Measurements from ENCODE around the gene USP11.

Gene USP11

GRCh38 chrX:47232803-47233332 is at the start of gene USP11 (continued):
- TF ChIP-seq, protein P1, sequence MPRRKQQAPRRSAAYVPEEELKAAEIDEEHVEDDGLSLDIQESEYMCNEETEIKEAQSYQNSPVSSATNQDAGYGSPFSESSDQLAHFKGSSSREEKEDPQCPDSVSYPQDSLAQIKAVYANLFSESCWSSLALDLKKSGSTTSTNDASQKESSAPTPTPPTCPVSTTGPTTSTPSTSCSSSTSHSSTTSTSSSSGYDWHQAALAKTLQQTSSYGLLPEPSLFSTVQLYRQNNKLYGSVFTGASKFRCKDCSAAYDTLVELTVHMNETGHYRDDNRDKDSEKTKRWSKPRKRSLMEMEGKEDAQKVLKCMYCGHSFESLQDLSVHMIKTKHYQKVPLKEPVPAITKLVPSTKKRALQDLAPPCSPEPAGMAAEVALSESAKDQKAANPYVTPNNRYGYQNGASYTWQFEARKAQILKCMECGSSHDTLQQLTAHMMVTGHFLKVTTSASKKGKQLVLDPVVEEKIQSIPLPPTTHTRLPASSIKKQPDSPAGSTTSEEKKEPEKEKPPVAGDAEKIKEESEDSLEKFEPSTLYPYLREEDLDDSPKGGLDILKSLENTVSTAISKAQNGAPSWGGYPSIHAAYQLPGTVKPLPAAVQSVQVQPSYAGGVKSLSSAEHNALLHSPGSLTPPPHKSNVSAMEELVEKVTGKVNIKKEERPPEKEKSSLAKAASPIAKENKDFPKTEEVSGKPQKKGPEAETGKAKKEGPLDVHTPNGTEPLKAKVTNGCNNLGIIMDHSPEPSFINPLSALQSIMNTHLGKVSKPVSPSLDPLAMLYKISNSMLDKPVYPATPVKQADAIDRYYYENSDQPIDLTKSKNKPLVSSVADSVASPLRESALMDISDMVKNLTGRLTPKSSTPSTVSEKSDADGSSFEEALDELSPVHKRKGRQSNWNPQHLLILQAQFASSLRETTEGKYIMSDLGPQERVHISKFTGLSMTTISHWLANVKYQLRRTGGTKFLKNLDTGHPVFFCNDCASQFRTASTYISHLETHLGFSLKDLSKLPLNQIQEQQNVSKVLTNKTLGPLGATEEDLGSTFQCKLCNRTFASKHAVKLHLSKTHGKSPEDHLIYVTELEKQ (tag by site-specific recombination; IDR thresholded peaks at IDR 0.05; ENCODE audit: borderline replicate concordance), result no peak
- TF ChIP-seq, protein P2, sequence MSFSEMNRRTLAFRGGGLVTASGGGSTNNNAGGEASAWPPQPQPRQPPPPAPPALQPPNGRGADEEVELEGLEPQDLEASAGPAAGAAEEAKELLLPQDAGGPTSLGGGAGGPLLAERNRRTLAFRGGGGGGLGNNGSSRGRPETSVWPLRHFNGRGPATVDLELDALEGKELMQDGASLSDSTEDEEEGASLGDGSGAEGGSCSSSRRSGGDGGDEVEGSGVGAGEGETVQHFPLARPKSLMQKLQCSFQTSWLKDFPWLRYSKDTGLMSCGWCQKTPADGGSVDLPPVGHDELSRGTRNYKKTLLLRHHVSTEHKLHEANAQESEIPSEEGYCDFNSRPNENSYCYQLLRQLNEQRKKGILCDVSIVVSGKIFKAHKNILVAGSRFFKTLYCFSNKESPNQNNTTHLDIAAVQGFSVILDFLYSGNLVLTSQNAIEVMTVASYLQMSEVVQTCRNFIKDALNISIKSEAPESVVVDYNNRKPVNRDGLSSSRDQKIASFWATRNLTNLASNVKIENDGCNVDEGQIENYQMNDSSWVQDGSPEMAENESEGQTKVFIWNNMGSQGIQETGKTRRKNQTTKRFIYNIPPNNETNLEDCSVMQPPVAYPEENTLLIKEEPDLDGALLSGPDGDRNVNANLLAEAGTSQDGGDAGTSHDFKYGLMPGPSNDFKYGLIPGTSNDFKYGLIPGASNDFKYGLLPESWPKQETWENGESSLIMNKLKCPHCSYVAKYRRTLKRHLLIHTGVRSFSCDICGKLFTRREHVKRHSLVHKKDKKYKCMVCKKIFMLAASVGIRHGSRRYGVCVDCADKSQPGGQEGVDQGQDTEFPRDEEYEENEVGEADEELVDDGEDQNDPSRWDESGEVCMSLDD (tag by site-specific recombination; IDR thresholded peaks at IDR 0.05), result peak; percentile 98
- TF ChIP-seq ZXDB (tag by site-specific recombination; IDR thresholded peaks at IDR 0.05) (peak; percentile 73), ZNF23 (tag by site-specific recombination; IDR thresholded peaks at IDR 0.05; ENCODE audit: borderline replicate concordance) (no peak), PRDM4 (tag by site-specific recombination; IDR thresholded peaks at IDR 0.05) (0 out of 2 replicates have a peak, but pooled peaks have one; percentile 27), ZNF394 (tag by site-specific recombination; IDR thresholded peaks at IDR 0.05; ENCODE audit: borderline replicate concordance) (no peak; the same call in 1 of the 2 replicates), ZNF324 (tag by site-specific recombination; IDR thresholded peaks at IDR 0.05) (peak; percentile 74), ZBTB8A (tag by site-specific recombination; IDR thresholded peaks at IDR 0.05) (peak; percentile 53), ZFP69B (tag by site-specific recombination; IDR thresholded peaks at IDR 0.05) (peak; percentile 9; the same call in 1 of the 2 replicates), ZNF391 (tag by site-specific recombination; IDR thresholded peaks at IDR 0.05; ENCODE audit: borderline replicate concordance, low read depth) (no peak), ZNF341 (tag by site-specific recombination; IDR thresholded peaks at IDR 0.05; ENCODE audit: low read depth) (peak; percentile 94), ZNF549 (tag by site-specific recombination; IDR thresholded peaks at IDR 0.05) (no peak), ZBTB17 (tag by site-specific recombination; IDR thresholded peaks at IDR 0.05) (peak; percentile 63; the same call in 1 of the 2 replicates), GLIS2 (tag by site-specific recombination; IDR thresholded peaks at IDR 0.05) (0 out of 2 replicates have a peak, but pooled peaks have one; percentile 61), ZNF24 (tag by site-specific recombination; IDR thresholded peaks at IDR 0.05) (no peak; the same call in 1 of the 2 replicates)
- TF ChIP-seq, protein P3, sequence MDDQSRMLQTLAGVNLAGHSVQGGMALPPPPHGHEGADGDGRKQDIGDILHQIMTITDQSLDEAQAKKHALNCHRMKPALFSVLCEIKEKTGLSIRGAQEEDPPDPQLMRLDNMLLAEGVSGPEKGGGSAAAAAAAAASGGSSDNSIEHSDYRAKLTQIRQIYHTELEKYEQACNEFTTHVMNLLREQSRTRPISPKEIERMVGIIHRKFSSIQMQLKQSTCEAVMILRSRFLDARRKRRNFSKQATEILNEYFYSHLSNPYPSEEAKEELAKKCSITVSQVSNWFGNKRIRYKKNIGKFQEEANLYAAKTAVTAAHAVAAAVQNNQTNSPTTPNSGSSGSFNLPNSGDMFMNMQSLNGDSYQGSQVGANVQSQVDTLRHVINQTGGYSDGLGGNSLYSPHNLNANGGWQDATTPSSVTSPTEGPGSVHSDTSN (CRISPR knock-in tag; IDR thresholded peaks at IDR 0.05), result peak; percentile 39; the same call in 1 of the 2 replicates
- TF ChIP-seq, protein P4, sequence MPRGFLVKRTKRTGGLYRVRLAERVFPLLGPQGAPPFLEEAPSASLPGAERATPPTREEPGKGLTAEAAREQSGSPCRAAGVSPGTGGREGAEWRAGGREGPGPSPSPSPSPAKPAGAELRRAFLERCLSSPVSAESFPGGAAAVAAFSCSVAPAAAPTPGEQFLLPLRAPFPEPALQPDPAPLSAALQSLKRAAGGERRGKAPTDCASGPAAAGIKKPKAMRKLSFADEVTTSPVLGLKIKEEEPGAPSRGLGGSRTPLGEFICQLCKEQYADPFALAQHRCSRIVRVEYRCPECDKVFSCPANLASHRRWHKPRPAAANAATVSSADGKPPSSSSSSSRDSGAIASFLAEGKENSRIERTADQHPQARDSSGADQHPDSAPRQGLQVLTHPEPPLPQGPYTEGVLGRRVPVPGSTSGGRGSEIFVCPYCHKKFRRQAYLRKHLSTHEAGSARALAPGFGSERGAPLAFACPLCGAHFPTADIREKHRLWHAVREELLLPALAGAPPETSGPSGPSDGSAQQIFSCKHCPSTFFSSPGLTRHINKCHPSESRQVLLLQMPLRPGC (tag by site-specific recombination; IDR thresholded peaks at IDR 0.05), result peak; percentile 24; the same call in 1 of the 2 replicates
- TF ChIP-seq, protein P5, sequence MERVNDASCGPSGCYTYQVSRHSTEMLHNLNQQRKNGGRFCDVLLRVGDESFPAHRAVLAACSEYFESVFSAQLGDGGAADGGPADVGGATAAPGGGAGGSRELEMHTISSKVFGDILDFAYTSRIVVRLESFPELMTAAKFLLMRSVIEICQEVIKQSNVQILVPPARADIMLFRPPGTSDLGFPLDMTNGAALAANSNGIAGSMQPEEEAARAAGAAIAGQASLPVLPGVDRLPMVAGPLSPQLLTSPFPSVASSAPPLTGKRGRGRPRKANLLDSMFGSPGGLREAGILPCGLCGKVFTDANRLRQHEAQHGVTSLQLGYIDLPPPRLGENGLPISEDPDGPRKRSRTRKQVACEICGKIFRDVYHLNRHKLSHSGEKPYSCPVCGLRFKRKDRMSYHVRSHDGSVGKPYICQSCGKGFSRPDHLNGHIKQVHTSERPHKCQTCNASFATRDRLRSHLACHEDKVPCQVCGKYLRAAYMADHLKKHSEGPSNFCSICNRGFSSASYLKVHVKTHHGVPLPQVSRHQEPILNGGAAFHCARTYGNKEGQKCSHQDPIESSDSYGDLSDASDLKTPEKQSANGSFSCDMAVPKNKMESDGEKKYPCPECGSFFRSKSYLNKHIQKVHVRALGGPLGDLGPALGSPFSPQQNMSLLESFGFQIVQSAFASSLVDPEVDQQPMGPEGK (tag by site-specific recombination; IDR thresholded peaks at IDR 0.05), result peak; percentile 80
